Smooth muscle cell (in vitro differentiated cells): ENCODE data around the gene HCRTR1. TPM values are rescaled to one million over a fixed set of nuclear protein-coding genes. Genes with fewer than 3 reads are reported as not detected.

Source experiments
- DNase-seq: peaks from one replicate; lab custom pipeline; 2025; ENCODE audit not compliant: unreplicated experiment; lab: John Stamatoyannopoulos, UW
- H2AFZ ChIP-seq: fragments of 200-600 bp; sonication (generic); 2 replicates; pipeline ENCODE4 v1.6.0; 2016; ENCODE audit warnings: antibody characterized with exemption, low read depth, mild to moderate bottlenecking
- H3F3A ChIP-seq: fragments of 200-600 bp; sonication (generic); 2 replicates; pipeline ENCODE4 v1.6.0; 2017; ENCODE audit warnings: antibody characterized with exemption, low read depth
- H3K27ac ChIP-seq: fragments of 200-600 bp; sonication (generic); 2 replicates; pipeline ENCODE4 v1.5.1; 2016; ENCODE audit warnings: low read depth, mild to moderate bottlenecking
- H3K27me3 ChIP-seq: fragments of 200-600 bp; sonication (generic); 2 replicates; pipeline ENCODE4 v1.6.1; 2016; ENCODE audit warnings: low read depth, mild to moderate bottlenecking
- H3K36me3 ChIP-seq: fragments of 200-600 bp; sonication (generic); 2 replicates; pipeline ENCODE4 v1.5.1; 2016; ENCODE audit warnings: low read depth
- H3K4me1 ChIP-seq: fragments of 200-600 bp; sonication (generic); 2 replicates; pipeline ENCODE4 v1.5.1; 2016; ENCODE audit warnings: low read depth
- H3K4me2 ChIP-seq: fragments of 200-600 bp; sonication (generic); 2 replicates; pipeline ENCODE4 v1.6.0; 2016; ENCODE audit warnings: mild to moderate bottlenecking
- H3K4me3 ChIP-seq: fragments of 200-600 bp; sonication (generic); 2 replicates; pipeline ENCODE4 v1.5.1; 2016; ENCODE audit warnings: mild to moderate bottlenecking
- H3K79me2 ChIP-seq: fragments of 200-600 bp; sonication (generic); 2 replicates; pipeline ENCODE4 v1.6.0; 2016; ENCODE audit warnings: low read depth, mild to moderate bottlenecking
- H3K9ac ChIP-seq: fragments of 200-600 bp; sonication (generic); 2 replicates; pipeline ENCODE4 v1.6.0; 2016; ENCODE audit warnings: low read depth
- H3K9me3 ChIP-seq: fragments of 200-600 bp; sonication (generic); replicated peaks from 2 replicates; pipeline ENCODE4 v1.5.1; 2016; ENCODE audit warnings: low read depth
- H4K20me1 ChIP-seq: fragments of 200-600 bp; sonication (generic); 2 replicates; pipeline ENCODE4 v1.6.0; 2016; ENCODE audit warnings: low read depth
- WGBS: methylation state at CpG from one replicate; pipeline ENCODE4 v1.1.7; 2016; ENCODE audit warnings: low lambda C conversion rate; 5-methylcytosine and 5-hydroxymethylcytosine counted together
- polyA plus RNA-seq: library from polyadenylated mRNA; unstranded; fragments of >200 nt; fragmentation: Nextera tagmentation; extraction: Ambion mirVana; gene quantifications from 2 replicates; pipeline ENCODE4 v1.2.1, GENCODE V29; 2016
- total RNA-seq: library from RNA; depleted of rRNA; stranded (reverse); fragments of >200 nt; gene quantifications from 2 replicates; pipeline ENCODE4 v1.2.3, GENCODE V29; 2014
- TF ChIP-seq, protein P1 (sequence below): fragments of 200-600 bp; sonication (generic); IDR thresholded peaks from 2 replicates; pipeline ENCODE4 v1.5.1; 2017; ENCODE audit warnings: borderline replicate concordance, mild to moderate bottlenecking, antibody characterized with exemption; ENCODE audit not compliant: insufficient read depth, poor library complexity, severe bottlenecking

The HCRTR1 gene
- total and polyA plus RNA-seq, 2 experiments from 2014 or later: 2.0 TPM; not detected in 1

DNA sequence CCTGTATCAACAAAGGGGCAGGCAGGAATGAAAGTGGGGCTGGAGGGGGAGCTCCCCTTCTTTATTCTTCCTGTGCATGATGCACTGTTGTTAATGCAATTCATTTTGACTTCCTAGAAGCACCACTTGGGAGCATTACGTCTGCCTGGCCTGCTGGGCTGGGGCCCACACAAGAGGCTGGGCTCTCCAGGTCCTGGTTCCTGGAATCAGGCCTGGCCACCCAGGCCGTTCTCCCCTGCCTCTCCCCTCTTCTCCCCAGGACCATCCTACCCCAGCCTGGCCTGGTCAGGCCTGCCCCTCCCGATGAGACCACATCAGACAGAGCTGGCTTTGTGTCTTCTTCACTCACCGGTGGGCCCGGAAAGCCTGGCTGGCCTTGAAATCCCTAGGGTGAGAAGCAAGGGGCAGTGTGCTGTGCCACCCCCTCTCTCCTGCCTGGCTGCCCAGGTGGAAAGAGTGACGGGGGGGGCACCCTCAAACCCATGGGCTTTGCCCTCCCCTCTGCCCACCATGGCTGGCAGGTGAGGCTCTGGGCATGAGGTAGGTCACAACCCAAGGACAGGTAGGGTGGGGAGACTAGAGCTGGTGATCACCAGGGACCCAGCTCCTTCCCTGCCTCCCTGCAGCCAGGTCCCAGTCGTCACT, 47.9 kb downstream of the HCRTR1 start:
- Histone ChIP-seq H3K4me3 (no peak overlapping the region), H3K4me1 (no peaks in the 10 kb centered on the region), H3F3A (no peaks in the 10 kb centered on the region), H3K9me3 (no peaks in the 10 kb centered on the region), H3K36me3 (no peaks in the 10 kb centered on the region), H4K20me1 (no peaks in the 10 kb centered on the region), H3K27me3 (no peaks in the 10 kb centered on the region), H3K27ac (no peak overlapping the region), H2AFZ (no peak overlapping the region), H3K79me2 (no peaks in the 10 kb centered on the region), H3K9ac (no peak overlapping the region), H3K4me2 (no peak overlapping the region)
- WGBS: 91% methylated on average over 7 of the region's 7 CpGs
- TF ChIP-seq, protein P1, sequence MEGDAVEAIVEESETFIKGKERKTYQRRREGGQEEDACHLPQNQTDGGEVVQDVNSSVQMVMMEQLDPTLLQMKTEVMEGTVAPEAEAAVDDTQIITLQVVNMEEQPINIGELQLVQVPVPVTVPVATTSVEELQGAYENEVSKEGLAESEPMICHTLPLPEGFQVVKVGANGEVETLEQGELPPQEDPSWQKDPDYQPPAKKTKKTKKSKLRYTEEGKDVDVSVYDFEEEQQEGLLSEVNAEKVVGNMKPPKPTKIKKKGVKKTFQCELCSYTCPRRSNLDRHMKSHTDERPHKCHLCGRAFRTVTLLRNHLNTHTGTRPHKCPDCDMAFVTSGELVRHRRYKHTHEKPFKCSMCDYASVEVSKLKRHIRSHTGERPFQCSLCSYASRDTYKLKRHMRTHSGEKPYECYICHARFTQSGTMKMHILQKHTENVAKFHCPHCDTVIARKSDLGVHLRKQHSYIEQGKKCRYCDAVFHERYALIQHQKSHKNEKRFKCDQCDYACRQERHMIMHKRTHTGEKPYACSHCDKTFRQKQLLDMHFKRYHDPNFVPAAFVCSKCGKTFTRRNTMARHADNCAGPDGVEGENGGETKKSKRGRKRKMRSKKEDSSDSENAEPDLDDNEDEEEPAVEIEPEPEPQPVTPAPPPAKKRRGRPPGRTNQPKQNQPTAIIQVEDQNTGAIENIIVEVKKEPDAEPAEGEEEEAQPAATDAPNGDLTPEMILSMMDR: no peak
- no peak for DNase-seq

DNA sequence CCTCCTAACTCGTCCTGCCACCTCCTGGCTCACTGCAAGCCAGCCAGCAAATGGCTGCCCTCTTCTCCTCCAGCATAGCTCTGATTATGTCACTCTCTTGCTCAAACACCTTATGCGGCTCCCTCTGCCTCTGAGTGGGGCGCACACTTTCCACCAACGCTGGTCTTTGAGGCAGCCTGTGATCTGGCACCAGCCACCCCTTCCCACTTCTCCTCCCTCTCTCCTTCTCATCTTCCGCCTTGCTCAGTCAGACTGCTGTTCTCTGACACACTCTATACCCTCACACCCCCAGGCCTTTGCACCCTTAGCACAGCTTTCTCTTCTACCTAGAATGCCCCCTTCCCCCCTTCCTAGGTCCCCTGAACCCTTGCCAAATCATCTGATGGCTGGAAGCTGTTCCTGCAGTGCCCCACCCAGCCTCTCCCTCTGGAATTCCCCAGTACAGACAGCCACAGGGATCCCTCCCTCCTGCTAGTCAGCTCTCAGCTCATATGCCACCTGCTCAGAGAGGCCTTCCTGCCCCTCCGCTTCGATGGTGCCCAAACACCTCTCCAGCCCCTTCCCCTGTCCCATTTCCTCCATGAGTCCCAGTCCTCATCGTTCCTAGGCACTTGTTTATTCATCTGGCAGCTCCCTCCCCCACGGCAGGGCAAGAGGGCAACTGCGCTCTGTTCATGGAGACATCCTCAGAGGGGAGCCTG, 48.9 kb downstream of the HCRTR1 start:
- WGBS: 88% methylated on average over 10 of the region's 10 CpGs
- Histone ChIP-seq H3K27ac (no peak overlapping the region), H3K79me2 (no peaks in the 10 kb centered on the region), H2AFZ (no peak overlapping the region), H3K9ac (no peak overlapping the region), H3F3A (no peaks in the 10 kb centered on the region), H3K4me3 (no peak overlapping the region), H3K27me3 (no peaks in the 10 kb centered on the region), H3K4me1 (no peaks in the 10 kb centered on the region), H4K20me1 (no peaks in the 10 kb centered on the region), H3K4me2 (no peak overlapping the region), H3K9me3 (no peaks in the 10 kb centered on the region), H3K36me3 (no peaks in the 10 kb centered on the region)
- TF ChIP-seq, protein P1: no peak
- no peak for DNase-seq

DNA sequence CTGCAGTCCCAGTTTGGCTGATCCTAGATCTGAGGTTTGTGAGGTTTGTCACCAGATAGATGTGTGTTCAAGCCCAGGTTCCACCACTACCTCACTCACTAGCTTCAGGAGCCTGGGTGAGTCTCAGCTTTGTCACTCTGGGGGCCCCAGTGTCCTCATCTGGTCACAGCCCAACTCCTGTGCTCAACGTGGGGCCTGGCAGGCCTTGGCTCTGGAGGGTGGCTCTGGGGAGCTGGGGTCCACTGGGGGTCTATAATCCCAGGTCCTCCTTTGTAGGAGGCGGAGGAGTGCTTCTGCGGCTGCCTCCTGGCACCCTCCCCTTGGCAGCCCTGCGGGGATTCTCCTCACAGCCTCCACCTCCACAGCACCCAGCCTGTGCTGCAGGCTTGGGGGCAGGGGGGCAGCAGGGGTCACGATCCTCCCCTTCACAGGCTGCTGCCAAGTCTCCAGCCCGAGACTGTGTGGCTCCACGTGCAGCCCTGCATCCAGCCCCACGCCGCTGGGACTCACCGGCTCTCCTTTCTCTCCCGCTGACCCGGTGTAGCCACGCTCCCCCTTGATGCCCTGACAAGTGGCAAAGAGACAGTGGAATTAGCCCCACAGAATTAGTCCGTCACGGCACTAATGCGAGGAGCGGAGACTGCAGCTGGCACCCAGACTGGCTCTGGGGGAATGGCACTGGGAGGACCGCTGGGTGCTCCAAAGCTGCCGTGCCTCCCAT, 49.7 kb downstream of the HCRTR1 start:
- Histone ChIP-seq H4K20me1 (no peaks in the 10 kb centered on the region), H3K4me3 (no peak overlapping the region), H3K79me2 (no peaks in the 10 kb centered on the region), H3K4me1 (no peaks in the 10 kb centered on the region), H3K9ac (no peak overlapping the region), H3K4me2 (no peak overlapping the region), H3F3A (no peaks in the 10 kb centered on the region), H3K9me3 (no peaks in the 10 kb centered on the region), H3K27ac (no peak overlapping the region), H2AFZ (no peak overlapping the region), H3K36me3 (no peaks in the 10 kb centered on the region), H3K27me3 (no peaks in the 10 kb centered on the region)
- WGBS: 93% methylated on average over 18 of the region's 19 CpGs
- DNase-seq: no peak
- TF ChIP-seq, protein P1: no peak
